C4-2B (cell line): ENCODE data around the gene GFOD1.

Experiments used
- ZFX ChIP-seq: fragments of 450-650 bp; IDR thresholded peaks from 2 replicates; pipeline ENCODE4 v1.6.1; 2017
- TF ChIP-seq, protein P1 (sequence below): fragments of 450-650 bp; conservative IDR thresholded peaks from 2 replicates; pipeline ENCODE4 v1.5.1; 2017; ENCODE audit warnings: mild to moderate bottlenecking

DNA sequence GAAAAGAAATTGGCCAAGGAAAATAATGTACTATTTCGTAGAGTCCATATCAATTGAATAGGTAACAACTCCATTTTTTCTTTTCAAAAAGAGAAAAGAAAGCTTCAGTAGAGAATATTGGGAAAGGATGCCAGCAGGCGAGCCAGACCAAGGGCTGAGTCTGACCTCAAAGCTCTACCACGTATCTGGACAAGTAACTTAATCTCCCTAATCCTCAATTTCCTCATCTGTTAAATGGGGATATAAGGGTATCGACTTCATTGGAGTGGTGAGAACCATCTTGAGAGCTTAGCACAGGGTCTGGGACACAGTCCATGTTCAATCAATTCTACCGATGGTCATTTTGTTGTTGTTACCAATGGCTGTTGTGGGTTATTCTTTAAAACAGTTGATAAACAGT, 95.9 kb downstream of the GFOD1 start:
- TF ChIP-seq, protein P1, sequence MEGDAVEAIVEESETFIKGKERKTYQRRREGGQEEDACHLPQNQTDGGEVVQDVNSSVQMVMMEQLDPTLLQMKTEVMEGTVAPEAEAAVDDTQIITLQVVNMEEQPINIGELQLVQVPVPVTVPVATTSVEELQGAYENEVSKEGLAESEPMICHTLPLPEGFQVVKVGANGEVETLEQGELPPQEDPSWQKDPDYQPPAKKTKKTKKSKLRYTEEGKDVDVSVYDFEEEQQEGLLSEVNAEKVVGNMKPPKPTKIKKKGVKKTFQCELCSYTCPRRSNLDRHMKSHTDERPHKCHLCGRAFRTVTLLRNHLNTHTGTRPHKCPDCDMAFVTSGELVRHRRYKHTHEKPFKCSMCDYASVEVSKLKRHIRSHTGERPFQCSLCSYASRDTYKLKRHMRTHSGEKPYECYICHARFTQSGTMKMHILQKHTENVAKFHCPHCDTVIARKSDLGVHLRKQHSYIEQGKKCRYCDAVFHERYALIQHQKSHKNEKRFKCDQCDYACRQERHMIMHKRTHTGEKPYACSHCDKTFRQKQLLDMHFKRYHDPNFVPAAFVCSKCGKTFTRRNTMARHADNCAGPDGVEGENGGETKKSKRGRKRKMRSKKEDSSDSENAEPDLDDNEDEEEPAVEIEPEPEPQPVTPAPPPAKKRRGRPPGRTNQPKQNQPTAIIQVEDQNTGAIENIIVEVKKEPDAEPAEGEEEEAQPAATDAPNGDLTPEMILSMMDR = no peak
- TF ChIP-seq ZFX = no peak
